Psoas muscle (tissue), 8 donors: ENCODE data around the gene RASGRP4. TPM values are rescaled to one million over a fixed set of nuclear protein-coding genes. Genes with fewer than 3 reads are reported as not detected.
"Not testable (repeated sequence)": the region's sequence is repeated elsewhere in the genome, so short reads cannot be mapped to it uniquely, and the experiment has no call there.

Experiments
- ATAC-seq, 4 donors: fragments of 200-7000 bp; cut with Tn5 transposase; one replicate each; pipeline ENCODE4 v1.9.1; 2020; ENCODE audit warnings: moderate library complexity in 3 of 4, mild to moderate bottlenecking in 2 of 4
- DNase-seq, 2 donors: peaks; one replicate each; pipeline ENCODE4 v3.0.0-alpha.2; 2020
- H3K27ac ChIP-seq: fragments of 200-600 bp; one replicate; pipeline ENCODE4 v1.8.0; 2022
- H3K27me3 ChIP-seq, 3 donors: fragments of 200-600 bp in 1 of 3; one replicate each; pipeline versions ENCODE4 v1.6.1 to v1.8.0; 2013 to 2022; ENCODE audit warnings: low read length in 2 of 3, mild to moderate bottlenecking in 2 of 3, moderate library complexity in 1 of 3; ENCODE audit not compliant: insufficient read depth in 3 of 3
- H3K36me3 ChIP-seq, 2 donors: fragments of 200-600 bp in 1 of 2; one replicate each; pipeline versions ENCODE4 v1.6.1 to v1.8.0; 2013 to 2022; ENCODE audit warnings: low read depth in 1 of 2, mild to moderate bottlenecking in 1 of 2, moderate library complexity in 1 of 2; ENCODE audit not compliant: insufficient read depth in 1 of 2
- H3K4me1 ChIP-seq: fragments of 200-600 bp; one replicate; pipeline ENCODE4 v1.8.0; 2022
- H3K4me3 ChIP-seq: fragments of 200-600 bp; one replicate; pipeline ENCODE4 v1.8.0; 2022; ENCODE audit warnings: mild to moderate bottlenecking
- H3K9me3 ChIP-seq: fragments of 200-600 bp; one replicate; pipeline ENCODE4 v1.8.0; 2022
- WGBS, 3 donors: extraction: QIAGEN DNeasy Blood & Tissue Kit; methylation state at CpG; one replicate each; pipeline versions ENCODE4 v1.1.6 to v1.1.7; 2013; 5-methylcytosine and 5-hydroxymethylcytosine counted together
- intact Hi-C, 2 donors: fragments of 100-400 bp; cut with DNase I; formaldehyde crosslinking; loops; one replicate each; pipeline versions ENCODE4 v1.11.0 to v1.14.2; 2022
- long read RNA-seq, 2 donors: library from polyadenylated mRNA; unstranded; transcript quantifications; one replicate each; pipeline ENCODE4 v2.0.0, GENCODE V29; 2021
- polyA plus RNA-seq, 3 donors: library from polyadenylated mRNA; stranded (reverse); fragments of 200-250 nt; gene quantifications; one replicate each; pipeline ENCODE4 v1.2.3, GENCODE V29; 2013
- total RNA-seq, 4 donors: library from RNA; stranded (reverse); fragmentation: NEBNext Ultra II Directional in 2 of 4; extraction: Animal tissue kit (Norgen Biotek cat#: 25700) in 2 of 4; gene quantifications; one replicate each; pipeline versions ENCODE4 v1.2.1 to v1.2.4, GENCODE V29; 2021 to 2023
- TF ChIP-seq, protein P1 (sequence below): fragments of 200-600 bp; IDR thresholded peaks from one replicate; pipeline ENCODE4 v1.8.0; 2022; ENCODE audit warnings: antibody characterized with exemption
- donor health status: healthy with polysubstance abuse.
- donor health status: DM: no; HTN: no; CAD: no; lungs with moderate emphysema.
- donor health status: Bipolar disorder and iron deficiency.
- donor health status: healthy.
- donor health status: DM: yes; HTN: yes; CAD: no.
- donor health status: DM: no; HTN: no; CAD: no.
- donor health status: DM: no; HTN: no; CAD: no.
- donor health status: DM: yes; HTN: yes; CAD: no.

The RASGRP4 gene, protein sequence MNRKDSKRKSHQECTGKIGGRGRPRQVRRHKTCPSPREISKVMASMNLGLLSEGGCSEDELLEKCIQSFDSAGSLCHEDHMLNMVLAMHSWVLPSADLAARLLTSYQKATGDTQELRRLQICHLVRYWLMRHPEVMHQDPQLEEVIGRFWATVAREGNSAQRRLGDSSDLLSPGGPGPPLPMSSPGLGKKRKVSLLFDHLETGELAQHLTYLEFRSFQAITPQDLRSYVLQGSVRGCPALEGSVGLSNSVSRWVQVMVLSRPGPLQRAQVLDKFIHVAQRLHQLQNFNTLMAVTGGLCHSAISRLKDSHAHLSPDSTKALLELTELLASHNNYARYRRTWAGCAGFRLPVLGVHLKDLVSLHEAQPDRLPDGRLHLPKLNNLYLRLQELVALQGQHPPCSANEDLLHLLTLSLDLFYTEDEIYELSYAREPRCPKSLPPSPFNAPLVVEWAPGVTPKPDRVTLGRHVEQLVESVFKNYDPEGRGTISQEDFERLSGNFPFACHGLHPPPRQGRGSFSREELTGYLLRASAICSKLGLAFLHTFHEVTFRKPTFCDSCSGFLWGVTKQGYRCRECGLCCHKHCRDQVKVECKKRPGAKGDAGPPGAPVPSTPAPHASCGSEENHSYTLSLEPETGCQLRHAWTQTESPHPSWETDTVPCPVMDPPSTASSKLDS
- total RNA-seq (1 to 10 TPM in 1 of 4 donors, under 1 TPM in 3; 0.44 to 2.0 (median 0.80) TPM), polyA plus RNA-seq (under 1 TPM; 0.17 to 0.31 (median 0.25) TPM)
- long read RNA-seq, donor 1 = 0 reads
- long read RNA-seq, donor 2 = 0 reads

DNA sequence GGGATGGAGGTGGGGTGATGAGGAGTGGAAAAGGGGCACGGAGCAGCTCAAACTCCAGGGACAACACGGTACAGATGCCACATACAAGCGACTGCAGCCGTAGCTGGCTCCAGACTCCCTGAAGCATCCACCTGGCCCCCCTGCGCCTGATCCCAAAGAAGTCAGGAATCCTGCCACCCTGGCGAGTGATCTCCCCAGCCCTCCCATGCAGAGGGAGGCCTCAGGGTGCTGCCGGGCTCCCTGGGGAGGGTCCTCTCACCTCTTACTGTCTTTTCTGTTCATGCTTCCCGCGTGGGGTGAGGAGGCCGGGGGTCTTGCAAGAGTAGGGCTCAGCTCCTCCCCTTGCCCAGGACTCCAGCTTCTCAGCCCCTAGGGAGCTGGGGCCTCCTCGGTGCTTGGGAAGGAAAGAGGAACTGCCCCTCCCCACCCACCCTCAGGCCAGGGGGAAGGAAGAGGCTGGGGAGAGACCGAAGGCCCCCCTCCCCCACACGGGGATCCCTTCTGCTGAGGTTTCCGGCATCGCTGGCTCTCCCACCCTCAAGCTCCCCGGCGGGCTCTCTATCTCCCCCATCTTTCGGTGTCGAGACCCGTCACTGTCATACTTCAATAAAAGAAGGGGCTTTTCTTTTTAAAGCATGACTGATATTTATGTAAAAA, at the start of gene RASGRP4:
RASGRP4 (minus strand) TSS at position 410 of the 657 bp plus-strand sequence; CDS start at position 282, 128 bp downstream.
- H3K4me3 ChIP-seq = peak within 1 kb of the TSS; percentile 36
- no peaks in the 10 kb centered on the region for H3K27me3 ChIP-seq
- intact Hi-C loops = no loop called here
- DNase-seq (peak in 1 of 2 donors; percentile 66), ATAC-seq (no peak)
- H3K36me3 ChIP-seq = no peaks in the 10 kb centered on the region
- no peak within 1 kb of the TSS for H3K27ac ChIP-seq
- TF ChIP-seq, protein P1, sequence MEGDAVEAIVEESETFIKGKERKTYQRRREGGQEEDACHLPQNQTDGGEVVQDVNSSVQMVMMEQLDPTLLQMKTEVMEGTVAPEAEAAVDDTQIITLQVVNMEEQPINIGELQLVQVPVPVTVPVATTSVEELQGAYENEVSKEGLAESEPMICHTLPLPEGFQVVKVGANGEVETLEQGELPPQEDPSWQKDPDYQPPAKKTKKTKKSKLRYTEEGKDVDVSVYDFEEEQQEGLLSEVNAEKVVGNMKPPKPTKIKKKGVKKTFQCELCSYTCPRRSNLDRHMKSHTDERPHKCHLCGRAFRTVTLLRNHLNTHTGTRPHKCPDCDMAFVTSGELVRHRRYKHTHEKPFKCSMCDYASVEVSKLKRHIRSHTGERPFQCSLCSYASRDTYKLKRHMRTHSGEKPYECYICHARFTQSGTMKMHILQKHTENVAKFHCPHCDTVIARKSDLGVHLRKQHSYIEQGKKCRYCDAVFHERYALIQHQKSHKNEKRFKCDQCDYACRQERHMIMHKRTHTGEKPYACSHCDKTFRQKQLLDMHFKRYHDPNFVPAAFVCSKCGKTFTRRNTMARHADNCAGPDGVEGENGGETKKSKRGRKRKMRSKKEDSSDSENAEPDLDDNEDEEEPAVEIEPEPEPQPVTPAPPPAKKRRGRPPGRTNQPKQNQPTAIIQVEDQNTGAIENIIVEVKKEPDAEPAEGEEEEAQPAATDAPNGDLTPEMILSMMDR = no peak
- H3K9me3 ChIP-seq = no peaks in the 10 kb centered on the region
- H3K4me1 ChIP-seq = peaks cover 2% of the 10 kb centered on the region
- WGBS, 3 donors = 53 to 59% (median 58%) methylated on average over 18 to 20 of the region's 20 CpGs

DNA sequence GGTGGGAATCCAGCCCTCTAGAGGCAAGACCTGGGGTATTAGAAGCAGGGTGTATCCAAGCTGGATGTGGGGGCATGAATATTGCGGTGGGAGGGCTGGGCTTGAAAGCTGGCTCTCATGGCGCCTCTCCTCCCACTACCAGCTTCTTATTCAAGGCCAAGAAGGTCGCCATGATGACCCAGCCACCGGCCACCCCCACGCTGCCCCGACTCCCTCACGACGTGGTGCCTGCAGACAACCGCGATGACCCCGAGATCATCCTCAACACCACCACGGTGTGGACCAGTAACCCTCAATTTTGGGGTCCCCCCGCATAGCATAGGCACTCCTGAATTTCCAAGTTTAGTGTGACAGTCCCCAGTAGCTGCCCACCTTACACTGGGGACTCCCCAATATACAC, 49.2 kb upstream of the RASGRP4 start:
- Histone ChIP-seq H3K4me3 (no peak overlapping the region), H3K36me3 (peaks cover 6 to 99% of the 10 kb centered on the region in 2 donors), H3K27ac (no peak overlapping the region), H3K4me1 (peaks cover 10% of the 10 kb centered on the region), H3K27me3 (no peaks in the 10 kb centered on the region), H3K9me3 (no peaks in the 10 kb centered on the region)
- no peak for ATAC-seq
- 86 to 94% (median 87%) methylated on average over 13 of the region's 13 CpGs for WGBS, 3 donors
- intact Hi-C loops = no loop called here
- no peak for DNase-seq
- TF ChIP-seq, protein P1 = no peak

DNA sequence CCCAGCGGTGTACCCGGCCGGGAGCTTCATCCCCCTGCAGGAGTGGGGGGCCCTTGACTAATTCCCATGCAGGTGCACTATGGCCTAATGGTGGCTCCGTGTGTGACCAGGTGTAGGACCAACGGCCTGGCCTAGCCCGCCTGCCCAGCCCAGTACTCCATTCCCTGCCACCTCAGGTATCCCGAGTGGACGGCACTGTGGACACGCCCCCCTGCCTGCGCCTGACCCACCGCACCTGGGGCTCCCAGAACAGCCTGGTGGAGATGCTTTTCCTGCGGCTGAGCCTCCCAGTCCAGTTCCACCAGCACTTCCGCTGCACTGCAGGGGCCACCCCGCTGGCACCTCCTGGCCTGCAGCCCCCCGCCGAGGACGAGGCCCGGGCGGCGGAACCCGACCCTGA, 47.2 kb upstream of the RASGRP4 start:
- H3K9me3 ChIP-seq = no peaks in the 10 kb centered on the region
- WGBS, 3 donors = 88 to 90% (median 89%) methylated on average over 18 to 21 of the region's 21 CpGs
- no peak overlapping the region for H3K27ac ChIP-seq
- intact Hi-C loops = no loop called here
- H3K36me3 ChIP-seq = peaks cover 6 to 99% of the 10 kb centered on the region in 2 donors
- H3K4me1 ChIP-seq = peaks cover 13% of the 10 kb centered on the region
- ATAC-seq (peak in 1 of 4 donors; percentile 5), DNase-seq (no peak)
- no peak overlapping the region for H3K4me3 ChIP-seq
- H3K27me3 ChIP-seq = no peaks in the 10 kb centered on the region
- TF ChIP-seq, protein P1 = no peak

DNA sequence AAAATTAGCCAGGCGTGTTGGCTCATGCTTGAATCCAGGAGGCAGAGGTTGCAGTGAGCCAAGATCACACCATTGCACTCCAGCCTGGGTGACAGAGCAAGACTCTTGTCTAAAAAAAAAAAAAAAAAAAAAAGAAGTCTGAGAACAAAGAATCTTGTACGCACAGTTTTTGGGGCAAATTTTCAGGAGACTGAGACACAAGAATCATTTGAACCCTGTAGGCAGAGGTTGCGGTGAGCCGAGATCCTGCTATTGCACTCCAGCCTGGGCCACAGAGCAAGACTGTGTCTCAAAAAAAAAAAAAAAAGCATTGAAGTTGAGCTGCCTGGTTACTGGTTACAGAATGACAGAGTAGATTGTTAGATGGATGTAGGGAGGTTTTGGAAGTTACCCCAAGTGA, 46.7 kb upstream of the RASGRP4 start:
- Histone ChIP-seq H3K4me1 (peaks cover 13% of the 10 kb centered on the region), H3K36me3 (peaks cover 6 to 99% of the 10 kb centered on the region in 2 donors)
- H3K9me3 ChIP-seq, H3K4me3 ChIP-seq, intact Hi-C loops, DNase-seq, H3K27me3 ChIP-seq, H3K27ac ChIP-seq, ATAC-seq: not testable (repeated sequence)
- 90 to 95% (median 93%) methylated on average over 4 of the region's 4 CpGs for WGBS, 3 donors
